HepG2 (cell line): ENCODE data around the gene COASY.

Experiments used
- BHLHE40 ChIP-seq: IDR thresholded peaks from 2 replicates; pipeline ENCODE4 v1.6.1; 2011; ENCODE audit warnings: low read length, improper control_type of control experiment
- CEBPG ChIP-seq: IDR thresholded peaks from 2 replicates; pipeline ENCODE4 v1.6.1; 2016
- NR2C2 ChIP-seq: sonication (generic); formaldehyde crosslinking; IDR thresholded peaks from 2 replicates; pipeline ENCODE4 v1.4.0; 2020; ENCODE audit warnings: missing genetic modification reagents, mild to moderate bottlenecking, moderate library complexity, borderline replicate concordance
- POLR2AphosphoS5 ChIP-seq: IDR thresholded peaks from 2 replicates; pipeline ENCODE4 v1.6.1; 2012; ENCODE audit warnings: low read depth, low read length
- ZC3H4 ChIP-seq: sonication (generic); formaldehyde crosslinking; IDR thresholded peaks from 2 replicates; pipeline ENCODE4 v1.4.0; 2020; ENCODE audit warnings: missing genetic modification reagents, borderline replicate concordance

DNA sequence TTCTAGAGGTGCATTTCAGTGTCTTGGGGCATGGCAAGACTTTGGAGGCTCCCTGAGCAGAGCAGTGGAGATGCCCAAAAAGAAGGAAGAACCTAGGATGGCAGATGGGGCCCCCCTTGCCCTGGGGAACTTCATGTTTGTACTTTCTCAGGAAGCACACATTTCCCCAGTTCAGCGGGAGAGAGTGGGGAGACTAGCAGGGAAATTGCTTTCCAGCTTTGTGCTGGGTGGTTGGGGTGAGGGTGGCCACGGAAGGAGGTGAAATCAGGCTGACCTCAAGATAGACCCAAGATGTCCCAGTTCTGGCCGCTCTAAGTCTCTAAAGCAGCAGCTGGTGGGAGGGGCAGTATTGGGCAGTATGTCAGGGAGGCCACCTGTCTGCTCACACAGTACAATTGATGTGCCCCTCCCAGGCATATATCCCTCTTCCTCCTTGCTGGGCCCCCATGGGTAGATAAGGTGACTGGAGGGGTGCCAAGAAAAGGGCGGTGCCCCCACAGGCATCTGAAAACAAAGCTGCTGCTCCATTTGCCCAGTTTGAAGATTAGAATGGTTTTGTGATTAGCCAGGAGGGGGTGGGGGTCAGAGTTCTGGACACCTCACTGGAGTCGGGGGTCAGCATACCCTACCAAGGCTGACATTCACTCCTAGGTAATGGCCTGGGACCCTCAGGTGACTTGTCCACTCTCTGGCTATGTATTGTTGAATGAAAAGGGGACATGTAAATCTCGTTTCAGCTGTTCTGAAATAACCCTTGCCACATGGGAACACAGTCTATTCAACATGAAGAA lies 43.0 kb upstream of the COASY start:
- TF ChIP-seq NR2C2 (CRISPR knock-in tag) = no peak
- no peak for TF ChIP-seq BHLHE40
- TF ChIP-seq CEBPG (CRISPR knock-in tag) = no peak
- no peak for TF ChIP-seq POLR2AphosphoS5
- TF ChIP-seq ZC3H4 (CRISPR knock-in tag) = no peak
